AG08396 (cell line): Measurements from ENCODE around the gene FGD6.

Experiments used
- DNase-seq: peaks from one replicate; pipeline ENCODE4 v3.0.0; 2012; ENCODE audit warnings: low spot score, mixed read lengths

Gene FGD6

GRCh38 chr12:95083938-95084337 lies 133.3 kb downstream of the FGD6 start:
- peak; percentile 56 for DNase-seq

- DNase-seq = no peak
These were observed 133.8 kb downstream of the FGD6 start for GRCh38 chr12:95083471-95083870.

GRCh38 chr12:95077341-95077740 lies 139.9 kb downstream of the FGD6 start:
- DNase-seq = no peak

- DNase-seq = no peak
These were observed 142.5 kb downstream of the FGD6 start for GRCh38 chr12:95074766-95075165.

- no peak for DNase-seq
These were observed 143.4 kb downstream of the FGD6 start for GRCh38 chr12:95073698-95074520.

GRCh38 chr12:95072900-95073697 lies 144.2 kb downstream of the FGD6 start, which contains the start of gene NR2C1:
Gene NR2C1 (minus strand): TSS chr12:95073618. CDS start chr12:95067384, 6,234 bp downstream.
- peak; percentile 99 for DNase-seq

GRCh38 chr12:95070378-95070777 lies 146.9 kb downstream of the FGD6 start:
- DNase-seq = no peak

GRCh38 chr12:95066091-95066855 lies 151.0 kb downstream of the FGD6 start:
- DNase-seq = no peak

GRCh38 chr12:95060951-95061350 lies 156.3 kb downstream of the FGD6 start:
- no peak for DNase-seq

- DNase-seq = no peak
These were observed 157.3 kb downstream of the FGD6 start for GRCh38 chr12:95059984-95060383.

GRCh38 chr12:95057424-95057823 lies 159.8 kb downstream of the FGD6 start:
- DNase-seq = no peak

GRCh38 chr12:95055057-95055456 lies 162.2 kb downstream of the FGD6 start:
- no peak for DNase-seq

GRCh38 chr12:95054206-95054605 lies 163.1 kb downstream of the FGD6 start:
- DNase-seq = no peak

GRCh38 chr12:95051241-95051640 lies 166.0 kb downstream of the FGD6 start:
- DNase-seq = no peak

GRCh38 chr12:95037906-95038305 lies 179.4 kb downstream of the FGD6 start:
- no peak for DNase-seq

GRCh38 chr12:95034750-95035149 lies 182.5 kb downstream of the FGD6 start:
- DNase-seq = no peak
